ENCODE measurements around the gene MRPL48.
"Not testable (repeated sequence)": the region's sequence is repeated elsewhere in the genome, so short reads cannot be mapped to it uniquely, and the experiment has no call there.

Gene MRPL48

DNA sequence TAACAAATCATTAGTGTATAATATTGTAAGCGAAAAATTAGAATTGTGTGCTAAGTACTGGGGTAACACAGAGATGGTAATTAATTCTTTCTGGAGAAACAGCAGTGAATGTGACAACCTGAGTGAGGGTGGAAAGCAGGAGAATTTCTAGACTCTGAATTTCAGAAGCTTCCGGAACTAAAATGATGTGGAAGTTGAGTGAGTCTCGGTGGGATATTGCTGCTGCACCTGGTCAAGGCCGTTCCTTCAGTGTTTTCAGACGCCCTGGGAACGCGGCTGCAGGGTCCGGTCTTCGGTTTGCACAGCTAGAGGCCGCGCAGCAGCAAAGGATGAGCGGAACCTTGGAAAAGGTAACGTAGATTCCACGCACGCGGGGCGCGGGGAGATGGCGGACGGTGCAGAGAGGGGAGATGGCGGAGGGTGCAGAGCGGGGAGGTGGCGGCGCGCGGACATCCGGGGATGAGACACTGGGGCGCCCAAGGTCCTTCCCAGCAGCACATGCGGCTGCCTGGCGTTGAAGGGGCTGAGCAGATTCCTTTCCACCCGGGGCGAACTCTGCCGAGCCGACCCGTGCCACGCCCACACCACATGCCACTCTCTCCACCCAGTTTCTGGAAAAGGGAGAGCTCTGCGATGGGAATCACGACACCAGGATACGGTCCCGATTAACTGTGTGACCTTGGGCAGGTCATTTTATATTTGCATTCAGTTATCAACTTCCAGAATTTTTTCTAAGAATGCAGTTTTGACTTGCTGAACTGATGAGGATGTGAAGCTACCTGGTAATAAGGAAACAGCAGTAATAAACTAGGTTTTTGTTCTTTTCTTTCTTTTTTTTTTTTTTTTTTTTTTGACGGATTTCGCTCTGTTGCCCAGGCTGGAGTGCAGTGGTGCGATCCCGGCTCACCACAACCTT lies at the start of gene MRPL48:
Gene MRPL48, plus strand, starts transcription at position 232 of the 916 bp plus-strand sequence. Its CDS starts 98 bp downstream, at position 330.
- DNase-seq, result peak; percentile 89

- no peak for DNase-seq
Measured at GRCh38 chr11:73743045-73743444, 44.6 kb upstream of the MRPL48 start.

DNA sequence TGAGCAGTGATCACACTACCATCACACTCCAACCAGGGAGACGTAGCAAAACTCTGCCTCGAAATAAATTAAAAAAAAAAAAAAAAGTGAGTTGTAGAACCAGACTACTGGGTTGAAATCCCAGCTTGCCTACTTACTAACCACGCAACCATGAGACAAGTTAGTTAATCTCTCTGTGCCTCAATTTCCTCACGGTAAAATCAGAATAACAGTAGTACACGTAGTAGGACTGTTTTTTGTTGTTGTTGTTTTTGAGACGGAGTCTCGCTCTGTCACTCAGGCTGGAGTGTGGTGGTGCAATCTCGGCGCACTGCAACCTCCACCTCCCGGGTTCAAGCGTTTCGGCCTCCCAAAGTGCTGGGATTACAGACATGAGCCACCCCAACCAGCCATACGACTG lies 41.0 kb upstream of the MRPL48 start:
- DNase-seq, result no peak

- no peak for DNase-seq
Measured at GRCh38 chr11:73747762-73748161, 39.9 kb upstream of the MRPL48 start.

DNA sequence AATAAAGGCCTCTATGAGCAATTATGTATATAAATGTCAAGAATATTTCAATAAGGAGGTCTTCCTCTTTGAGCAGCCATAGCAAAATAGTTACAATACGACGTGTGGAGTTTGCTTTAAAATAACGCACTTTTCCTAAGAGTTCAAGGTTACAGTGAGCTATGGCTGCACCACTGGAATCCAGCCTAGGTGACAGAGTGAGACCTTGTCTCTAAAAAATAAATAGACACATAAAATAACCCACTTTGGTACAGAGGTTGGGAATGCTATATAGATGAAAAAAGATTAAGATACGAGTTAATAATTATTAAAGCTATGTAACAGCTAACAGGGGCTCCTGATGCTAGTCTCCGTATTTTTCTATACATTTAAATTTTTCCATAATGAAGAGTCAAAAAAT lies 39.4 kb upstream of the MRPL48 start:
- DNase-seq, result no peak

GRCh38 chr11:73749118-73749517 lies 38.6 kb upstream of the MRPL48 start:
- no peak for DNase-seq

DNA sequence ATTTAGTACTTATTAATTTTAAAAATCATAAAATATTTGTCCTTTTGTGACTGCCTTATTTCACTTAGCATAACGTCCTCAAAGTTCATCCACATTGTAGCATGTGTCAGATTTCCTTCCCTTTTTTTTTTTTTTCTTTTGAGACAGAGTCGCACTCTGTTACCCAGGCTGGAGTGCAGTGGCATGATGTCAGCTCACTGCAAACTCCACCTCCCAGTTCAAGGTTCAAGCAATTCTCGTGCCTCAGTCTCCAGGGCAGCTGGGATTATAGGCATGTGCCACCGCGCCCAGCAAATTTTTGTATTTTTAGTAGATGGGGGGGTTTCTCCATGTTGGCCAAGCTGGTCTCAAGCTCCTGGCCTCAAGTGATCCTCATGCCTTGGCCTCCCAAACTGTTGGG lies 37.4 kb upstream of the MRPL48 start:
- no peak for DNase-seq

GRCh38 chr11:73750862-73751261 lies 36.8 kb upstream of the MRPL48 start:
- DNase-seq, result not testable (repeated sequence)

GRCh38 chr11:73752216-73752867 lies 35.3 kb upstream of the MRPL48 start:
- DNase-seq, result no peak

DNA sequence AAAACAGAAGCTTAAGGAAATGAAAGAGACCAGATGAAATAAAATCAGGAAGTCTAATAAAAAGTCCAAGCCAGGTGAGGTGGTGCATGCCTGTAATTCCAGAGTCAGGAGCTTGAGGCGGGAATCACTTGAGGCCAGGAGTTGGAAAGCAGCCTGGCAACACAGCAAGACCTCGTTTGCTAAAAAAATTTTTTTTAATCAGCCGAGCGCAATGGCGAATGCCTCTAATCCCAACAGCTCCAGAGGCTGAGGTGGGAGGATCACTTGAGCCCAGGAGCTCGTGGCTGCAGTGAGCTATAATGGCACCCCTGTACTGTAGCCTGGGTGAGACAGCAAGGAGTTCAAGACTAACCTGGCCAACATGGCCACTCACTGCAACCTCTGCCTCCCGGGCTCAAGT lies 34.8 kb upstream of the MRPL48 start:
- no peak for DNase-seq

DNA sequence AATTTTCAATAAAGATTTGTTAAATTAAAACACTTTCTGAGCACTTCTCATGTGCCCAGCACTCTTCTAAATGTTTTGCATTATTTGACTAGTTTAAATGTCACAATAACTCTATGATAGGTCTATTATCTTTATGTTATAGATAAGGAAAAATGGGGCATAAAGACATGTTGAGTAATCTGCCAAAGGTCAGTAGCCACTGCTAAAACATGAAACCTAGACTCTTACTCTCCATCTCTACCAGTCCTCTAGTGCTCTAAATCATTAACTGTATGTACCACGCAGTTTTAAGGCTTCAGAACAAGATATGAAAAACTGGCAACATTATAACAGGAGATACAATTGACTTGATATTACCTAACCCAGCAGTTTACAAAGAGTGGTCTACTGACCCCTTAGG lies 33.7 kb upstream of the MRPL48 start:
- DNase-seq, result no peak

GRCh38 chr11:73755670-73756069 lies 32.0 kb upstream of the MRPL48 start:
- DNase-seq, result no peak

DNA sequence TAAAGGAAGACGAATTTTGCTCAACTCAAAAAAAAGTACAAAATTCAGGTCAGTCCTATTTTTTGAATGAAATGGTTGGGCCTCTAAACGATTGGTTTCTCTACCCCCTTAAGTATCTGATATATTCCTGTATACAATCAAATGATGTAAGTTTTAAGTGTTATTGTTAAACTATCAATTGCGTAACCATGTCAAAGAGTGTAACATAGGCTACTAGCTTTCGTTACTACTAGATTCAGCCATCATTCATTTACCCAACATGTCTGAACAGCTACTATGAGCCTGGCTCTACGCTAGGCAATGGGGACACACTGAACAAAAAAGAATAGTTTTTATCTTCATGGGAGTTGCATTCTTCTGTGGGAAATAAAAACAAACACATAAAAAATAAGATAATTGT lies 30.1 kb upstream of the MRPL48 start:
- DNase-seq, result no peak

DNA sequence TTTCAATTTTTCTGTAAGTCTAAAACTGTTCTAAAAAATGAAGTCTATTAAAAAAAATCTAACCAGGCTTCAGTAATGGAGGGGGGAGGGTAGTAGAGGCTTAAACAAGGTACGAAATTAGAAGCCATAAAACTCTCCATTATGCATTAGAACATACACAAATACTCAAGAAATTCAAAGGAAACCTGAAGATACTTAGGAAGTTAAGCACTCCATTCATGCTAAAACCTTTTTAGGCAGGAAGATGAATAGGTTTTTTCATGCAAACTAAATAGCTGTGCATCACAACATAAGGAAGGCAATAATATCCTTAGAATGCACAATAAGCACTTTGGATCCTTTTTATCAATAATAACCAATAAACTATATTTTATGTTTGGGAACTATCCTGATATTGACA lies 29.2 kb upstream of the MRPL48 start:
- no peak for DNase-seq

GRCh38 chr11:73759610-73760134 lies 28.0 kb upstream of the MRPL48 start:
- no peak for DNase-seq

DNA sequence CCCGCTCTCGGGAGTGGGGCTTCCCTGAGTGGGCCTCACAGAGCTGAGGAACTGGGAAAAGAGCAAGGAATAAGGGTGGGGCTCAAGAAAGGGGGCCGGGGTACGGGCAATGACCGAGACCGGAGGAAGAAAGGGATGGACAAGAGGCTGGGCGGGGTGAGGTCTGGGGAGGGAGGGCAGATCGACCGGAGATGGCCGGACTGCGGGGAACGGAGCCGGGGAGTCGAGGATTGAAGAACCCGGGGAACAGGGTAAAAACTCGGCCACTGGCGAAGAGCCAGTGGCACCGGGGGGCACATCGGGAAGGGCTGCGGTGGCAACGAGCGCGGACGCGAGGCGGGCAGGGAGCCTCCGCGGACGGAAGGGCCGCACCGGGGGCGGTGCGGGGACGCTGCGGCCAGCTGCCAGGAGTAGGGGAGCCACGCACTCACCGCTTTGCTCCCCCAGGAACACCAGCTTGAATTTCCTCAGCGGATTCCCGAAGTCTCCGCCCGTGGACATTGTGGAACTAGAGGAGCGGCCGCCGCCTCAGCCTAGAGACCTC lies 27.5 kb upstream of the MRPL48 start:
- no peak for DNase-seq

DNA sequence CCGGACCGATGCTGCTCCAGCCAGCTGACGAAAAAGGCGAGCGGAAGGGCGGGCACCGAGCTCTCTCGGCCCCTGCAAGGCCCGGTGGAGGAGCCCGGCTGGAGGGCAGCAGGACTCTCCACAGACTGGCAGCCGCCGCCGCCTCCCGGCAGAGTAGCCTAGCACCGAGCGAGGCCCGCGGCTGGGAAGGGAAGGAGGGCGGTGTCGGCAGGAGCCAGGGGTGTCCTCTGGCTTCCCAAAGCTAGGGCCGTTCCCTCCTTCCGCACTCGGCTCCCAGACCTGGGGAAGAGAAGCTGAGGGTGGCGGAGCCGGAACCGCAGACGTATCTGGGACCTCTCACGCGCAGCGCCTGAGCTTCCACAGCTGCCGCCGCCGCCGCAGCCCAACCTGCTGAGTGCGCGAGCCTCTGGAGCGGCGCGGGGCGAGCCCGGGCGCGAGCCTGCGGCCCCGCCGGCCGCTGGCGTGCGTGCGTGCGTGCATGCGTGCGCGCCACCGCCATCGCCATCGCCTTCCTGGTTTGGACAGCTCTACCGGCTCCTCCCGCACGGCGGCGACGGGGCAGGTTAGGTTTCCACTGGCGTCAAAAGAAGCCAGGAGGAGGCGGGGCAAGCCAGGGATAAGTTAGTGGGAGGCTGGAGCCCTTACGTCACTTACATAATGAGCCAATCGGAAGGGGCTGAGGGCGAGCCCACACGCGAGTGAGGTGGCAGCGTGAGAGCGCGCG lies 26.8 kb upstream of the MRPL48 start, which contains the start of gene RAB6A:
Gene RAB6A, minus strand, starts transcription at position 396 of the 724 bp plus-strand sequence. CDS start 439 bp downstream, outside the sequence.
- peak; percentile 100 for DNase-seq

GRCh38 chr11:73761403-73761945 lies 26.2 kb upstream of the MRPL48 start:
- no peak for DNase-seq

DNA sequence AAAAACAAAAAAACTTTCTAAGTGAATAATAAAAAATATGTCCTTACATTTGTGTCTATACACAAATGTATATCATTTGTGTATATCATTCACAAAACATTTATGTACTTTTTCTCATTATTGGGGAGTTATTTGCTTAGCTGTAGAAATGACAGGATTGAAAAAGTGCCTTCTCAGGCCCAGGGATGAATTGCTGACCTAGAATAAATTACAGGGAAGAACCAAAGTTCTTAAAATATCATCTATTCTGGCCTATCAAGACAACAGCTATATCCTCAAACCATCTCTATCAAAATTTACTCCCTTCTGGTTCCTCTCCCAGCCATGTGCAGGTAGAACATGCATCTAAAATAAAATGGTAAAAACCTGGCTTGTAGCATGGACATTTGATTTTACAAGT lies 24.9 kb upstream of the MRPL48 start:
- DNase-seq, result no peak

DNA sequence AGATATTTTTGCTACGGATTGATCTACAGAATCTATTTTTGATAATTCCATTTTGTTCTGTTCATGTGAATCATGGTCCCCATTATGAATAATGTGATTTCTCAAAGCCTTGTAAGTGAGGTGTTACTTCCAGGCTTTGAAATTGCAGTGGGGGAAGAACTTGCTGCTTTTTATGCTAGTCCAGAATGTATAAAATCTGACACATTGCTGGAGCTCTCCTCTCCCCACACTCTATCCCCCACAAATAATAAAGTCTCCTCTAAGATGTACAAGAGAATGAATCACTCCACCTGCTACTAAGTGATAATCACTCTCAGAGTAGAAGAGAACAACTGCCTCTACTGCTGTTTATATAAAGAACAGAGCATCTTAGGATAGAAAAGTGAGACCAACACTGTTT lies 20.9 kb upstream of the MRPL48 start:
- no peak for DNase-seq

GRCh38 chr11:73770811-73771210 lies 16.9 kb upstream of the MRPL48 start:
- not testable (repeated sequence) for DNase-seq

DNA sequence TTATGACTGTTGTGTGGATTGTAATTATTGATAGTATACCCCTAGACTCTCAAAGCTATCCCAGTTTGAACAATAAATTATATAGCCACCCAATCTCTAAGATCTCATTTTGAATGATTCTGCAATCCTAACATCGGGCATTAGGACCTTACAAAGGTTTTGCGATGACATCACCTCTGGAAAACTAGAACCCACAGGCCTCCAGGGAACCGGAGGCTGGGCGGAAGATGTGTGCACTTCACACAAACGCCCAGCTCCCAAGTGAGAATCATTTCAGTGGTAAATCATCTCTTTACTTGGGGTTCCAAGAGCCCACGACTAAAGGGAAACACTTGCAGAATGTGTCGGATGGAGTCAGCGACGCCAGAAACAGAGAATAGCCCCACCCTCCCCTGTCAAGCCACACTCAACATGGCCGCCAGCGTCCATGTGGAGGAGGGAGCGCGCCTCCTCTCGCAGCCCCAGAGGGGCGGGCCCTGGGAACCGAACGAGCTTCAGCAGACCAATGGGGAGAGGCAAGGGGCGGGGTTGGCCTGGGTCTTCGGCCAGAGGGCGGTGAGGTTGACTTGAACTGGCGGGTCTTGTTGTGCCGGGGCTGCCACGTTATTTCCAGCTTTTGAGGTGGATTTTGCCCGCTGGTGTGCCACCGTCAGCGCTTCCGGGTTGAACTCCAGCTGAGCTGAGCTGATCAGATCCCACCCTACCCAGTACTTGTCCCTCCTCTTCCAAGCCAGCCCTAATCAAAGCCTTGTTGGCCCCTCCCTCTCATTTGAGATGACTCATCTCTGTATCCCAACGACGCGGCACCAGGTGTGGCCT lies 8.4 kb upstream of the MRPL48 start:
- DNase-seq, result peak; percentile 98

All from CD4-positive, alpha-beta T cell treated with Interleukin-10 for 1 hour (primary cell).